H9 (cell line): ENCODE results near the gene PTN. TPM values are rescaled to one million over a fixed set of nuclear protein-coding genes. Genes with fewer than 3 reads are reported as not detected.

Experiments used
- DNase-seq: peaks from one replicate; pipeline ENCODE4 v3.0.0-alpha.2; 2017
- H2AFZ ChIP-seq: one replicate; pipeline ENCODE4 v1.6.1; 2013; ENCODE audit warnings: mild to moderate bottlenecking, low read length, control low read depth, moderate library complexity
- H2AK5ac ChIP-seq: 2 replicates; pipeline ENCODE4 v1.6.1; 2013; ENCODE audit warnings: low read length, control low read depth, mixed read lengths; ENCODE audit not compliant: insufficient read length
- H2BK120ac ChIP-seq: one replicate; pipeline ENCODE4 v1.6.1; 2013; ENCODE audit warnings: low read depth, mild to moderate bottlenecking, low read length, control low read depth, inconsistent platforms; ENCODE audit not compliant: poor library complexity, severe bottlenecking
- H2BK12ac ChIP-seq: 2 replicates; pipeline ENCODE4 v1.6.1; 2013; ENCODE audit warnings: low read length, control low read depth, mixed read lengths, low read depth; ENCODE audit not compliant: insufficient read length
- H2BK15ac ChIP-seq: 2 replicates; pipeline ENCODE4 v1.6.1; 2013; ENCODE audit warnings: low read depth, low read length, control low read depth
- H2BK20ac ChIP-seq: one replicate; pipeline ENCODE4 v1.6.1; 2013; ENCODE audit warnings: low read depth, mild to moderate bottlenecking, low read length, control low read depth, inconsistent platforms; ENCODE audit not compliant: poor library complexity, severe bottlenecking
- H2BK5ac ChIP-seq: 2 replicates; pipeline ENCODE4 v1.6.1; 2013; ENCODE audit warnings: low read length, control low read depth, mixed read lengths; ENCODE audit not compliant: insufficient read length
- H3K14ac ChIP-seq: 2 replicates; pipeline ENCODE4 v1.6.1; 2013; ENCODE audit warnings: low read length, control low read depth; ENCODE audit not compliant: insufficient read depth
- H3K18ac ChIP-seq: 2 replicates; pipeline ENCODE4 v1.6.1; 2013; ENCODE audit warnings: low read depth, mild to moderate bottlenecking, mixed read lengths, low read length, control low read depth; ENCODE audit not compliant: insufficient read length
- H3K23ac ChIP-seq: 2 replicates; pipeline ENCODE4 v1.6.1; 2013; ENCODE audit warnings: low read length, control low read depth, mixed read lengths, low read depth; ENCODE audit not compliant: insufficient read length
- H3K23me2 ChIP-seq: 2 replicates; pipeline ENCODE4 v1.6.1; 2013; ENCODE audit warnings: low read depth, mild to moderate bottlenecking, mixed read lengths, low read length, control low read depth; ENCODE audit not compliant: insufficient read length, poor library complexity, severe bottlenecking
- H3K27ac ChIP-seq: 2 replicates; pipeline ENCODE4 v1.5.1; 2013; ENCODE audit warnings: low read length, control low read depth, mixed read lengths, low read depth; ENCODE audit not compliant: insufficient read length
- H3K27me3 ChIP-seq: 2 replicates; pipeline ENCODE4 v1.6.1; 2013; ENCODE audit warnings: low read length, control low read depth, inconsistent platforms; ENCODE audit not compliant: insufficient read depth
- H3K4ac ChIP-seq: 2 replicates; pipeline ENCODE4 v1.6.1; 2013; ENCODE audit warnings: low read depth, mild to moderate bottlenecking, control low read depth, inconsistent platforms, low read length, moderate library complexity
- H3K4me1 ChIP-seq: 2 replicates; pipeline ENCODE4 v1.6.1; 2013; ENCODE audit warnings: low read length, control low read depth, inconsistent platforms; ENCODE audit not compliant: insufficient read depth
- H3K4me2 ChIP-seq: 2 replicates; pipeline ENCODE4 v1.6.1; 2013; ENCODE audit warnings: low read length, control low read depth, mixed read lengths; ENCODE audit not compliant: insufficient read length, insufficient read depth
- H3K56ac ChIP-seq: 2 replicates; pipeline ENCODE4 v1.6.1; 2013; ENCODE audit warnings: low read depth, mild to moderate bottlenecking, mixed read lengths, low read length, control low read depth; ENCODE audit not compliant: insufficient read length
- H3K79me1 ChIP-seq: 2 replicates; pipeline ENCODE4 v1.6.1; 2013; ENCODE audit warnings: low read depth, mild to moderate bottlenecking, moderate library complexity, low read length, control low read depth, inconsistent platforms; ENCODE audit not compliant: insufficient read depth, poor library complexity, severe bottlenecking
- H3K79me2 ChIP-seq: 2 replicates; pipeline ENCODE4 v1.6.1; 2013; ENCODE audit warnings: low read length, control low read depth, inconsistent platforms; ENCODE audit not compliant: insufficient read depth
- H3K9ac ChIP-seq: 2 replicates; pipeline ENCODE4 v1.6.1; 2013; ENCODE audit warnings: low read length, control low read depth, mixed read lengths; ENCODE audit not compliant: insufficient read length; ENCODE audit errors: extremely low read depth
- H3K9me3 ChIP-seq: one replicate; pipeline ENCODE4 v1.6.1; 2013; ENCODE audit warnings: low read depth, low read length, inconsistent platforms; ENCODE audit not compliant: control insufficient read depth
- H3T11ph ChIP-seq: one replicate; pipeline ENCODE4 v1.6.1; 2013; ENCODE audit warnings: mild to moderate bottlenecking, low read length, control low read depth, inconsistent platforms
- H4K20me1 ChIP-seq: one replicate; pipeline ENCODE4 v1.6.1; 2013; ENCODE audit not compliant: control insufficient read depth, insufficient read length, insufficient read depth
- H4K5ac ChIP-seq: 2 replicates; pipeline ENCODE4 v1.6.1; 2013; ENCODE audit warnings: low read depth, mild to moderate bottlenecking, mixed read lengths, low read length, control low read depth; ENCODE audit not compliant: insufficient read length
- H4K8ac ChIP-seq: replicated peaks from 2 replicates; pipeline ENCODE4 v1.6.1; 2013; ENCODE audit warnings: low read length, control low read depth, mixed read lengths, low read depth; ENCODE audit not compliant: insufficient read length
- H4K91ac ChIP-seq: 2 replicates; pipeline ENCODE4 v1.6.1; 2013; ENCODE audit warnings: low read depth, mild to moderate bottlenecking, moderate library complexity, mixed read lengths, low read length, control low read depth; ENCODE audit not compliant: insufficient read length
- H3K27ac Mint-ChIP-seq, 3 experiments: 2 replicates in 2 of 3; 3 replicates in 1 of 3; pipeline ENCODE4 v1.8.0; 2020 to 2021; ENCODE audit warnings: mixed read lengths in 3 of 3, mild to moderate bottlenecking in 1 of 3, moderate library complexity in 1 of 3
- H3K27me3 Mint-ChIP-seq: 2 replicates; pipeline ENCODE4 v1.8.0; 2021; ENCODE audit warnings: low read depth, mild to moderate bottlenecking, moderate library complexity, mixed read lengths
- H3K36me3 Mint-ChIP-seq, 3 experiments: 2 replicates in 2 of 3; 3 replicates in 1 of 3; pipeline ENCODE4 v1.8.0; 2020 to 2021; ENCODE audit warnings: low read depth in 3 of 3, mixed read lengths in 3 of 3; ENCODE audit not compliant: insufficient read depth in 1 of 3
- H3K4me1 Mint-ChIP-seq, 2 experiments: 2 replicates each; pipeline ENCODE4 v1.8.0; 2020; ENCODE audit warnings: mixed read lengths in 2 of 2
- H3K4me3 Mint-ChIP-seq, 2 experiments: 2 replicates in 1 of 2; 3 replicates in 1 of 2; pipeline ENCODE4 v1.8.0; 2020 to 2021; ENCODE audit warnings: mild to moderate bottlenecking in 2 of 2, mixed read lengths in 2 of 2, moderate library complexity in 1 of 2
- H3K9me3 Mint-ChIP-seq, 2 experiments: 2 replicates in 1 of 2; 3 replicates in 1 of 2; pipeline ENCODE4 v1.8.0; 2020; ENCODE audit warnings: mild to moderate bottlenecking in 2 of 2, mixed read lengths in 2 of 2, moderate library complexity in 1 of 2
- CTCF ChIP-seq: fragments of 200-600 bp; sonication (generic); conservative IDR thresholded peaks from 3 replicates; pipeline ENCODE4 v1.8.0; 2021; ENCODE audit warnings: antibody characterized with exemption, mild to moderate bottlenecking
- WGBS: extraction: QIAGEN DNeasy Blood & Tissue Kit; methylation state at CpG from one replicate; pipeline ENCODE4 v1.1.7; 2013; ENCODE audit warnings: missing lambda C conversion rate, low lambda C conversion rate, mixed read lengths; ENCODE audit not compliant: insufficient read length; ENCODE audit errors: extremely low coverage; 5-methylcytosine and 5-hydroxymethylcytosine counted together
- total RNA-seq: library from RNA; stranded (reverse); gene quantifications from 2 replicates; pipeline ENCODE4 v1.2.1, GENCODE V29; 2021

The PTN gene
- total RNA-seq, 1 experiment from 2014 or later: 16.5 TPM

- Histone ChIP-seq H3K23ac (no peak overlapping the region), H3K4me2 (no peak overlapping the region), H3K9me3 (no peaks in the 10 kb centered on the region), H2BK5ac (no peak overlapping the region), H3K18ac (no peak overlapping the region), H3K27ac (no peak overlapping the region), H2BK12ac (no peak overlapping the region), H2BK20ac (no peak overlapping the region), H3K4ac (no peak overlapping the region), H4K5ac (no peak overlapping the region), H4K20me1 (no peaks in the 10 kb centered on the region), H4K91ac (no peak overlapping the region), H2AFZ (no peak overlapping the region), H3T11ph (no peak overlapping the region), H2BK120ac (no peak overlapping the region), H3K9ac (no peak overlapping the region), H3K23me2 (no peaks in the 10 kb centered on the region), H3K79me1 (no peaks in the 10 kb centered on the region), H3K14ac (no peak overlapping the region), H2AK5ac (no peak overlapping the region), H3K27me3 (no peaks in the 10 kb centered on the region), H3K79me2 (no peaks in the 10 kb centered on the region), H3K56ac (no peak overlapping the region), H3K4me1 (no peaks in the 10 kb centered on the region; the same call in 1 of the 2 replicates), H4K8ac (no peak overlapping the region), H2BK15ac (no peak overlapping the region)
- Mint-ChIP-seq H3K4me3 (no peak overlapping the region), H3K9me3 (no peaks in the 10 kb centered on the region), H3K27me3 (no peaks in the 10 kb centered on the region), H3K36me3 (no peaks in the 10 kb centered on the region), H3K27ac (no peak overlapping the region), H3K4me1 (peaks cover 15 to 20% of the 10 kb centered on the region in 2 experiments)
- TF ChIP-seq CTCF: no peak
- WGBS: no CpG with 5 or more reads among the region's 1 CpG
- no peak for DNase-seq
Observed at GRCh38 chr7:137388916-137389315, 45.4 kb upstream of the PTN start.
